Glomerular endothelial cell (primary cell): ENCODE results near the gene LIMK2. TPM values are rescaled to one million over a fixed set of nuclear protein-coding genes. Genes with fewer than 3 reads are reported as not detected.
"Not testable (repeated sequence)": the region's sequence is repeated elsewhere in the genome, so short reads cannot be mapped to it uniquely, and the experiment has no call there.

ENCODE experiments used
- DNase-seq: peaks from one replicate; pipeline ENCODE4 v3.0.0-alpha.2; 2011; ENCODE audit warnings: low read depth, low spot score; ENCODE audit errors: extremely low read depth
- total RNA-seq: library from RNA; depleted of rRNA; stranded (reverse); fragments of >200 nt; gene quantifications from 2 replicates; pipeline ENCODE4 v1.2.3, GENCODE V29; 2015

LIMK2 gene
- total RNA-seq, 1 donor from 2014 or later = 108 TPM

DNA sequence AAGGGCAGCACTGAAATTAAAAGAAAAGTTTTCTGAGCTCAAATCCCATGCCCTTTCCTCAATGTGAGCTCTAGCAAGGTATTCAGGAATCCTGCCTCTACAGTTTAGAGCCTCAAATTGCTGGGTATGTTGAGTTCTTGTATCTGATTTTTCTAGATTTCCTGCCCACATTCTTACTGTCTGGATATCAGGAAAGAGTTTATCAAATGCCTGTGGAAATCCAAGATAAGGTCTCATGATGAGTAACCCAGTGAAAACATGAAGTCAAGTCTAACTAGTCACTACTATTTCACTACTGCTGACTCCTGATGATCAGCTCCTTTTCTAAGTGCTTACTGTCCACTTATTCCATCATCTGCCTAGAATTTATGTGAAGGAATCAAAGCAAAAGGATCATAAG is 29.8 kb downstream of the LIMK2 start:
- DNase-seq = no peak

DNA sequence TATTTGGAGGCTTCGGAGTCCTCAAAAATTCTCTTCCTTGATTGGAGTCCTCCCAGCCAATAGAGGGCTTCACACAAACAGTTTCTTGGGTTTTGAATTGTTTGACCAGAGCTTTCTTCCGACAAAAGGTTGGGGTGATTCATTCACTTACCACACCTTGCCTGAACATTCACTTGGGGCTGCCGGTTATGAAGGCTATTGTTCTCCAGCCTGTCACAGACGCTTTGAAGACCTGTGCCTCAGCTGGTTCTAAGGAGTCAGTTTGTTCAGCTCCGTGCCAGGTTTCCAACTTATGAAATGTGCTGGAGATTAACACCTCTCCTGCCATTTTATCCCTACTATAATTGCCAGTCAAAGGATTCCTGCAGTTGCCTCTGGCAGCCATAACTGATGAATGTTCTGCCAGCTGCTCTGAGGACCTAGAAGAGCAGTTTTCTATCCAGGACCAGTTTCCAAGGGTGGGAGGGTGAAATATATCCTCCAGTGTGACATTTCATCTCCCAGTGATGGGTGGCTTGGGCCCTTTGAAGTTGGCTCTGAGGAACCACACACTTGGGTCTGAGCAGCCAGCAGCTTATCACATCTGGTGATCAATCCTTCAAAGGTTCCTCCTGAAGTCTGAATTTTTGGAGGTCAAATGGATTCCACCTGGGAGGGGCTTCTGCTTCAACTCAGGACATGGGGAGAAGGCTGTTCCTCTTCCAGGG is 31.4 kb downstream of the LIMK2 start:
- no peak for DNase-seq

DNA sequence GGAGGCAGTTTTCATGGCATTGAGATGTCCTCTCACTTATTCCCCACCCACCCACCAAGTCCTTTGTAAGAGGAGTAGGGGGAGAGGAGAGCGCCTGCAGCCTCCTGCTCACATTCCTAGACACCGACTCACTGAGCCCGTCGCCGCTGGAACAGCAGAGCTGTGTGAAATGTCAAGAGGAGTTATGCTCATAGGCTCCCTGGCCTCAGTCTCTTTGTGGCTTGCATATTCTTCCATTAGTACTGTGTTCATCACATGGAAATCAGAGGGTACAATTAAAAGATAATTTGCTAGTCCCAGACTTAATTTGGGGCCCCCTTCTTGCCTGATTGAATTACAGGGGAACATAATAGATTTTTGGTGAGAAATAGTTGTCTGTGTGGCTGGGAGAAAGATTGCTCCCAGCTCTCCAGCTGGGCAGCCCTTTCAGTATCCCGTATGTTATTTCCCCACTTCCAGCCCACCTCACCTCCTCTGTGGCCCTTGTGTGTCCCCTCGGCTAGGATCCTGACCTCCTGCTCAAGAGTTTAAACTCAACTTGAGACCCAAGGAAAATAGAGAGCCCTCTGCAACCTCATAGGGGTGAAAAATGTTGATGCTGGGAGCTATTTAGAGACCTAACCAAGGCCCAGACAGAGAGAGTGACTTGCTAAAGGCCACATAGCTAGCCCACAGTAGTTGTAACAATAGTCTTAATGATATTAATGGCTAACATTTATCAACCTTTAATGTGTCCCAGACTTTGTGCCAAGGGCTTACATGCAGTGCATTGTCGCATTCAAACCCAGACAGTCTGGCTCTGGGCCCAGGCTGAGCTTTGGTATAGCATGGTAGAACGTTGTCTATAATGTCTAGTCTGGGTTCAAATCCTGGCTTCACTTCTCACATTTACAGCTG is 32.2 kb downstream of the LIMK2 start:
- no peak for DNase-seq

- no peak for DNase-seq
Observed at GRCh38 chr22:31244943-31245451, 32.9 kb downstream of the LIMK2 start.

DNA sequence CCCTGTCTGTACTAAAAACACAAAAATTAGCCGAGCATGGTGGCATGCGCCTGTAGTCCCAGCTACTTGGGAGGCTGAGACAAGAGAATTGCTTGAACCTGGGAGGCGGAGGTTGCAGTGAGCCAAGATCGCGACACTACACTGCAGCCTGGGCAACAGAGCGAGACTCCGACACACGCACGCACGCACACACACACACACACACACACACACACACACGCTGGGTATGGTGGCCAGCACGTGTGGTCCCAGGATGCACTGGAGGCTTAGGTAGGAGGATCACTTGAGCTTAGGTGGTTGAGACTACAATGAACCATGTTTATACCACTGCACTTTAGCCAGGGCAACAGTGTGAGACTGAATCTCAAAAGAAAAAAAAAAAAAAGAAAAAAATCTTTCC is 33.9 kb downstream of the LIMK2 start:
- DNase-seq = not testable (repeated sequence)

GRCh38 chr22:31246687-31247086 is 34.6 kb downstream of the LIMK2 start:
- DNase-seq = no peak

DNA sequence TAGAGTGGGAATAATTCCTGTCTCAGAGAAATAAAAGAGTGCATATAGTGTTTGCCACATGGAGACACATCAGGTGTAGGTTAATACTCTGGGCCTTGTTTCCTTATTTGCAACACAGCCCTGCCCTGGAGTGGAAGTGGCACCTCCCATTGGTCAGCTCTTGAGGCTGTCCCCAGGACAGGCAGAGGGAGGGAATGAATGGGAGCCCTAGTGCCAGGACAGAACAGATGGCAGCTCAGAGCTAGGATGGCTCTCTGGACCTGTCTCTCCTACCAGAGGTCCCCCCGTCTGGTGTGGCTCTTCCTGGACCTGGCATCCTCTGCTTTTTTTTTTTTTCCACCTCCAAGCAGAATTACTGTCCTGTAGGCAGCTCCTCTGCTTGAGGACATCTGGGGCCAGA is 35.6 kb downstream of the LIMK2 start:
- no peak for DNase-seq

DNA sequence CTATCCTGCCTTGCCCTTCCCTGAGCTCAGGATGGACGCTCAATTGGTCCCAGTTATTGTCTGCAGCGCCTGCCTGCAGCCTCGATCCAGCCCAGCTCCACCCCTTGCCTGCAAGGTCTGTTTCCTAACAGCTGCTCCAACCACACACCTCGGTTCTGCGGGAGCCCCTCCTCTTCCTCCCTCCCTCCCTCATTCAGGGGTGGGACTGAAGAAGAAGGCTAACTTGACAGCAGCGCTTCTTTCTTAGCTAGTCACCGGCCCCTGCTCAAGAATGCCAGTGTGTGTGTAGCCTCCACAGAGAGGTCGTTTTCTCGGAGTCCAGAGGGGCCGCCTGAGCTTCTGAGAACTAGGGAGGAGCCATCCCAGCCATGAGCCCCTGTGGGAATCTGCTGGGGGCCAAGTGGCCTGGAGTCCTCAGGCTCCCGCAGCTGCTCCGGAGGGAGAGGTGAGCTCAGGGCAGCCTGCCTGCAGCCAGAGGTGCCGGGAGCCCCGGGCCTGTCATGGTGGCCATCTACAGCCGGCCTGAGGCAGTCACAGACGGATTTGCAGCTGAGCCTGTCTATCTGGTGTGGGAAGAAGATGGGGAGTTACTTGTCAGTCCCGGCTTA is 36.1 kb downstream of the LIMK2 start:
- no peak for DNase-seq

DNA sequence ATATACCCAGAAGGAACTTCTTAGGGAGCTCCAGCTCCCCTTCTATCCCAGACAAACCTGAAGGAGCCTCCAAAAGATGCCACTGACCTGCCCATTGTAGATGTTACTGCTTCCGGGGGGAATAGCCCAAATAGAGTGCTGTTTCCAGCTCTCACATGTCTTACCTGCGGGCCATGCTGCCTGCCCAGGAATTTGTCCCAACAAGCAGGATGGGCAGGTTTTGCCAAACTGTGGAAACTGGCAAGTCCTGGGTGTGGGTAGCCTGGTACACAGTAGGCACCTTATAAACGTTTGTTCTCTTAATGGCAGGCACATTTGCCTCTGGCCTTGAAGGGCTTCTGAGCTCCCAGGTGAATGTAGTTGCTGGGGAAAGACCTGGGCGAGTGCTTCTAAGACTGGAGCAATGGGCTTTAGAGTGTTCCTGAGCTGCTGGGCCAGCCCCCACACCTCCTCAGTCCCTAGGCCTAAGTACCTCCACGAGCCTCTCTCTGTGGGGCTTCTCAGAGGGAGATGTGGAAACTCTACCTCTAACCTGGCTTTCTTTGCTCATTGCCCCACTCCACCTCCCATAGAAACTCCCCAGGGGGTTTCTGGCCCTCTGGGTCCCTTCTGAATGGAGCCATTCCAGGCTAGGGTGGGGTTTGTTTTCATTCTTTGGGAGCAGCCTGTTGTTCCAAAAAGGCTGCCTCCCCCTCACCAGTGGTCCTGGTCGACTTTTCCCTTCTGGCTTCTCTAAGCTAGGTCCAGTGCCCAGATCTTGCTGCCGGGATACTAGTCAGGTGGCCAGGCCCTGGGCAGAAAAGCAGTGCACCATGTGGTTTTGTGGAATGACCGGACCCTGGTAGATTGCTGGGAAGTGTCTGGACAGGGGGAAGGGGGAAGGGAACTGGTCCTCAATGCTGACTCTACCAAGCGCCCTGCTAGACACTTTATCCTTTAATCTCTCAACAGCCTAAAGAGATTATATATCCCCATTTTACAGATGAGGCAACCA is 37.2 kb downstream of the LIMK2 start:
- no peak for DNase-seq

GRCh38 chr22:31250740-31251600 is 38.9 kb downstream of the LIMK2 start:
- DNase-seq = no peak

DNA sequence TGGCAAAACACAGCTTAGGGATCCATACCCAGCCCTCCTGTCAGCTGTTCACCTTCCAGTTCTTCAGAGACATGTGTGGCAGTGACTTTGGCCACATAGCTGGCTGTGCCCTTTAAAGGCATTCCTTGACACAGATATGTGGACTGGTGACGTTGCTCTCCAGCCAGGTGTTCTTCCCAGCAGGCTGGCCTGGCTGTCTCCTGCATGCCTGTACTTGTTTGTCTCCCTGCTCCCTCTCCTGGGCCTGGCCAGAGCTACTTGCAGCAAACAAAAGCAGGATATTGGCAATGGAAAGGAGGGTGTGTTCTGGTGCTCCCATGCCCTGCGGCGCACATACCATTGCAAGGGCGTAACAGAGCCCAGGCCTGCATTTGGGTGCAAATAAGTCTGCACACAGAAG is 41.9 kb downstream of the LIMK2 start:
- no peak for DNase-seq

DNA sequence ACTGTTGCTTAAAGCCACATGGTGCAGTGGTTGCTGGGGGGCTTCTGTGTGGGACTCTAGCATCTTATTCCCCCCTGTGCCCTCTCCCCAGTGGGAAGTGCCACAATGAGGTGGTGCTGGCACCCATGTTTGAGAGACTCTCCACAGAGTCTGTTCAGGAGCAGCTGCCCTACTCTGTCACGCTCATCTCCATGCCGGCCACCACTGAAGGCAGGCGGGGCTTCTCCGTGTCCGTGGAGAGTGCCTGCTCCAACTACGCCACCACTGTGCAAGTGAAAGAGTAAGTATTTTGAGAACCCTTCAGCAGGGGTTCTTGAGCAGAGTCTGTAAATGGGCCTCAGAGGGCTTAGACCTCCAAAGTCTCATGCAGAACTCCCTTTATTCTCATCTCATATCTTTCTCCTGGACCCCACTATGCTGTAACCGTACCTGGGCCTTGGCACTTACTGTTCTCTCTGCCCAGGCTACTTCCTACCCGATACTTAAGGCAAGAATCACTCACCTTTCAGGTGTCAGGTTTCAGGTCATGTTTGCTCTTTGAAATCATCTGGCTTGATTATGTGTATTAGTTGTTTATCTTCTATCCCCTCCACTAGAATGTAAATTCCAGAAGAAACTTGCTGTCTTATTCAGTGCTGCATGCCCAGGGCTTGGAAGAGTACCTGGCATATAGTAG is 47.8 kb downstream of the LIMK2 start:
- no peak for DNase-seq

GRCh38 chr22:31260474-31260856 is 48.4 kb downstream of the LIMK2 start:
- DNase-seq = no peak

DNA sequence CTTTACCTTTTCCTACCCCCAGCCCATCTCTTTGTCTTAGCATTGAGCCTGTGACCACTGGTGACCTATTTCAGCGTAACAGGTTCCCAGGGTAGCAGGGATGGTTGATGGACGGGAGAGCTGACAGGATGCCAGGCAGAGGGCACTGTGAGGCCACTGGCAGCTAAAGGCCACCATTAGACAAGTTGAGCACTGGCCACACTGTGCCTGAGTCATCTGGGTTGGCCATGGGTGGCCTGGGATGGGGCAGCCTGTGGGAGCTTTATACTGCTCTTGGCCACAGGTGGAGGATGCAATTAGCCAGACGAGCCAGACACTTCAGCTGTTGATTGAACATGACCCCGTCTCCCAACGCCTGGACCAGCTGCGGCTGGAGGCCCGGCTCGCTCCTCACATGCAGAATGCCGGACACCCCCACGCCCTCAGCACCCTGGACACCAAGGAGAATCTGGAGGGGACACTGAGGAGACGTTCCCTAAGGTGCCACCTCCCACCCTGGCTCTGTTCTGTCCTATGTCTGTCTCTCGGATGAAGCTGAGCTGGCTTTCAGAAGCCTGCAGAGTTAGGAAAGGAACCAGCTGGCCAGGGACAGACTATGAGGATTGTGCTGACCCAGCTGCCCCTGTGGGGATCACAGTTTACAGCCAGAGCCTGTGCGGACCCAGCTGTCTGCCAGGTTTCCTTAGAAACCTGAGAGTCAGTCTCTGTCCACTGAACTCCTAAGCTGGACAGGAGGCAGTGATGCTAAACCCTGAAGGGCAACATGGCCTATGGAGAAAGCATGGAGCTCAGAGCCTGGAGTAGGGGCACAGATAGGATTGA is 50.4 kb downstream of the LIMK2 start:
- no peak for DNase-seq

GRCh38 chr22:31263896-31264640 is 52.0 kb downstream of the LIMK2 start:
- DNase-seq = no peak

DNA sequence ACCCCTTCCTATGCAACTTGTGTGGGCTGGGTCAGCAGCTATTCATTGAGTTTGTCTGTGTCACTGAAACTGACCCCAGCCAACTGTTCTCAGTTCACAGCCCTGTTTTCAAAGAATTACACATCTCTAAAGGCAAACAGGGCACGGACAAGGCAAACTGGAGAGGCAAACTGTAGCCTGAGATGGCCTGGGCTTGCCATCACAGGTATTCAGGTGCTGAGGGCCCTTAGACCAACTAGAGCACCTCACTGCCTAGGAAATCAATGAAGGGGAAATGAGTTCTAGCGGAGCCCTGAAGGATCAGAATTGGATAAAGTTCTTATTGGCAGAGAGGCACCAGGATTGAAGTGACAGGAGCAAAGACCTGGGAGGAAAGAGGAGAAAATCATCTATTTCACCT is 56.2 kb downstream of the LIMK2 start:
- no peak for DNase-seq

DNA sequence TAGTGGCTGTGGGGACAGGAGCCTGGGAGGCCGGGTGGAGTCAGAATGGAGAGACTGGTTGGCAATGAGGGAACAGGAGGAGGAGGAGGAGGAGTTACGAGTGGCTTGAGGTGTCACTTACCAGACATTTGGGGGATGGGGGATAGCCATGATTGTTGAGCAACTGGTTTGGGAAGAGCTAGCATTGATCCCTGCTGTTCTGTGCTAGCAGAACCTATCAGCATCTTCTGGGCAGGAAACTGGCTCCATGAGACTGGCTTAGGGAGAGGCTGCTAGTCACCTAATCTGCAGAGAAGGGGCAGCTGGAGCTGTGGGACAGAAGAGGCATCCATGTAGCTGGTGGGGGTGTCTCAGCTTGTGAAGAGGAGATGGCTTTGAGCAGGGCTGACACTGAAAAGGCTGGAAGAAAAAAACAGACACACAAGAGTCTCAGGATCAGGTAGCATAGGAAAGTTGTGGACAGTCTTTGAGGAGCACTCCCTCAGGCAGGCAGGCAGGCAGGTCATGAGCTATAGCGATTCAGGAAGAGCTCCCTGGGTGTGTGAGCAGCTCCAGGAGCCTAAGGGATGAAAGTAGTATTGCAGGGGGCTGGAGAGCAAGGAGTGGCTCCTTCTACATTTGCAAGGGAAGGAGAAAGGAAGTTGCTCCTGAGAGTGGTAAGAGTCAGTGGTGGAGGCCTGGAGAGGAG is 57.9 kb downstream of the LIMK2 start:
- no peak for DNase-seq
